GM13976 (cell line): ENCODE measurements around the gene ROR2.

Experiments used
- DNase-seq: peaks from one replicate; pipeline ENCODE4 v3.0.0; 2012; ENCODE audit warnings: low spot score
- CTCF ChIP-seq: IDR thresholded peaks from 2 replicates; pipeline ENCODE4 v1.5.1; 2012; ENCODE audit warnings: borderline replicate concordance, mild to moderate bottlenecking; ENCODE audit not compliant: insufficient read depth; ENCODE audit errors: extremely low read depth, missing control alignments, control extremely low read depth
- in situ Hi-C: fragments of 300-500 bp; cut with MboI; formaldehyde crosslinking; loops from one replicate; pipeline ENCODE4 v1.12.0; 2022; ENCODE audit warnings: low sequenced_read_pairs, mixed read lengths, inconsistent platforms; ENCODE audit not compliant: unreplicated experiment

ROR2 gene

GRCh38 chr9:91899219-91899563, 50.8 kb downstream of the ROR2 start:
- no peak for TF ChIP-seq CTCF
- no peak for DNase-seq
- in situ Hi-C loops = no loop called here

GRCh38 chr9:91898451-91899218, 51.4 kb downstream of the ROR2 start:
- in situ Hi-C loops = no loop called here
- TF ChIP-seq CTCF = no peak
- no peak for DNase-seq

- no peak for DNase-seq
- in situ Hi-C loops = no loop called here
- TF ChIP-seq CTCF = no peak
Measured at GRCh38 chr9:91897201-91897600, 52.8 kb downstream of the ROR2 start.

GRCh38 chr9:91896513-91897121, 53.4 kb downstream of the ROR2 start:
- no peak for DNase-seq
- in situ Hi-C loops = no loop called here
- no peak for TF ChIP-seq CTCF

GRCh38 chr9:91896097-91896496, 53.9 kb downstream of the ROR2 start:
- DNase-seq = no peak
- TF ChIP-seq CTCF = no peak
- in situ Hi-C loops = no loop called here

- DNase-seq = no peak
- in situ Hi-C loops = no loop called here
- no peak for TF ChIP-seq CTCF
Measured at GRCh38 chr9:91894536-91894935, 55.5 kb downstream of the ROR2 start.
